ENCODE results near the gene GDNF. TPM values are rescaled to one million over a fixed set of nuclear protein-coding genes. Genes with fewer than 3 reads are reported as not detected.
"Not testable (repeated sequence)": the region's sequence is repeated elsewhere in the genome, so short reads cannot be mapped to it uniquely, and the experiment has no call there.

GDNF gene
- total RNA-seq, 1 experiment from 2014 or later: 1.7 TPM

- DNase-seq (ENCODE audit: low read depth): no peak
Observed at GRCh38 chr5:37816883-37817282, 23.0 kb downstream of the GDNF start.

DNA sequence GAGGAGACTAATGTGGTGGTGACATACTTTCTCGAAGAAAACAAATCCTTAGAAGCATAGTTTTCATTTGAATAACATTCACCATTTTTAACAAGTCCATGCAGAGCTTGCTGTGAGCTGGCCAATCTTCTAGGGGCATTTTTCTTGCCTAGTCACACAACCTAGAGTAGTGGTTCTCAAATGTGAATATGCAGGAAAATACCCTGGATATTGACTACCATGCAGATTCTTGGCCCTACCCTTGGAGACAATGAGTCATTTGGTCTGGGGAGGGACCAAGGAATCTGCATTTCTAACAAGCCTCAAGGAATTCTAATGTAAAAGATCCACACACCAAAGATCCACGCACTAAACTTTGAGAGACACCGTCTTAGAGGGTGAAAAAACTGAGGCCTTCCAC, 23.5 kb downstream of the GDNF start:
- DNase-seq (ENCODE audit: low read depth): no peak

GRCh38 chr5:37815913-37816312, 23.9 kb downstream of the GDNF start:
- no peak for DNase-seq (ENCODE audit: low read depth)

- DNase-seq (ENCODE audit: low read depth): peak; percentile 80
Observed at GRCh38 chr5:37814699-37815098, 25.1 kb downstream of the GDNF start.

GRCh38 chr5:37812365-37812764, 27.5 kb downstream of the GDNF start:
- DNase-seq (ENCODE audit: low read depth): no peak

- no peak for DNase-seq (ENCODE audit: low read depth)
Observed at GRCh38 chr5:37811866-37812265, 28.0 kb downstream of the GDNF start.

DNA sequence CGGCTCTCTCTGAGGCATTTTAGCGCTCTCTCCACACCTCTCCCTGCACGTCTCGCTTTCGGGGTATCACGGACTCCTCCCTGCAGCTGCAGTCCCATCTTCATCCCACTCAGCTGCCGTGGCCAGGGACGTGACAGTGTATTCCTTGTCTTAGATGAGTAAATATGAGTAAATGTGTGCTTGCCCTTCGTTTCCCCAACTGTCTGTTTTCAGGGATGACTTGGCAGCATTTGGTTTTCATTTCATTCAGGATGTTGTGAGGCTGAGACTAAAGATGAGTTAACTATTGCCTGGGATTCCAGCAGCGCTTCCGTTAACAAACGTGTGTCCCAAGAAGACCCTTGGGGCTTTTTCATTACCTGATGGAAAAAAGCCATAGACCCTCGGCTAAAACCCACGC, 29.5 kb downstream of the GDNF start:
- DNase-seq (ENCODE audit: low read depth): peak; percentile 35

- no peak for DNase-seq (ENCODE audit: low read depth)
Observed at GRCh38 chr5:37808945-37809344, 30.9 kb downstream of the GDNF start.

- no peak for DNase-seq (ENCODE audit: low read depth)
Observed at GRCh38 chr5:37807621-37808301, 32.1 kb downstream of the GDNF start.

DNA sequence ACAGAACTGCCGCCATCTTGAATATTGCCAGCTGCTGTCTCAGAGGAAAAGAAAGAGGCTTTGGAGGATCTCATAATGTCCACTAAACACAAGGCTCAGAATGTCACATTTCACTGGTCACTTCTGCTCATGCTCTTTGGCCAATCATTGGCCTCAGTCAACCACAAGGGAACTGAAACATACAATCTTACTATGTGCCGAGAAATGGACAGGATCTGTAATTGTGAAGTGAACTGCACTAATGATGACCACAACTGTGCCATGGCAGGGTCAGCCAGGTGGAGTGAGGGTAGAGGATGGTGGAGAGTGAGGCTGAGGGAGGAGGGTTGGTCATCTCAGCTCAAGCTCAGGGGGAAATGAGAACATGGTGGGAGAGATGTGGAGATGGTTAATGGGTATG, 32.8 kb downstream of the GDNF start:
- DNase-seq (ENCODE audit: low read depth): no peak

GRCh38 chr5:37806476-37806875, 33.4 kb downstream of the GDNF start:
- no peak for DNase-seq (ENCODE audit: low read depth)

DNA sequence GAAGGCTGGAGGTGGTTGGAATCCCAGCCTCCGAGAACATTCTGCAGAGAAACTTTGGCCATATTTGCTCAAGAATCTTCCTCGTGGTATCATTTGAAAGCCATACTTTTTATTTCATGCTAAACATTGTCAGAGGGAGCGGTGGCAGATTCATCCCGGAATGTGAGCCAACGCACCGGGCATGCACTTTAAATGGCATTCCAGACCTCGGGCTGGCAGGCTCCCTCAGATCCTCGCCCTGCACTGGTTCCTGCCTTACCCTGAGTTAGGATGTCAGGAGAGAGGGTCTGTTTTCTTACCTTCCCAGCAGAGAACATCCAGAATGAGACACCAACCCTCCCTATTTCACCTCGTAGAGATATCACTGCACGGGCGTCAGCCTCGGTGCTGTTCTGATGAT, 33.8 kb downstream of the GDNF start:
- DNase-seq (ENCODE audit: low read depth): no peak

GRCh38 chr5:37804401-37804800, 35.4 kb downstream of the GDNF start:
- DNase-seq (ENCODE audit: low read depth): no peak

DNA sequence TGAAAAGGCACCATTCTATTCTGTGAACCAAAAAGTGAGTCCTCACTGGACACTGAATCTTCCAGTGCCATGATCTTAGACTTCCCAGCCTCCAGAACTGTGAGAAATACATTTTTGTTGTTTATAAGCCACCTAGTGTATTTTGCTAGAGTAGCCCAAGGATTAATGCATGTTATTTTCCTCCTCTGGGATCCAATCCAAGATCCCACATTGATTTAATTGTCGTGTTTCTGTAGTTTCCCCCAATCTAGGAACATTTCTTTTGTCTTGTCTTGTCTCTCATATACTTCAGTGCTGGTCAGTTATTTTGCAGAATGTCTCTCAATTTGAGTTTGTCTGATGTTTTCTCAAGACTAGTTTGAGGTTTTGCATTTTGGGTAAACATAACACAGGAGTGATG, 36.4 kb downstream of the GDNF start:
- no peak for DNase-seq (ENCODE audit: low read depth)

DNA sequence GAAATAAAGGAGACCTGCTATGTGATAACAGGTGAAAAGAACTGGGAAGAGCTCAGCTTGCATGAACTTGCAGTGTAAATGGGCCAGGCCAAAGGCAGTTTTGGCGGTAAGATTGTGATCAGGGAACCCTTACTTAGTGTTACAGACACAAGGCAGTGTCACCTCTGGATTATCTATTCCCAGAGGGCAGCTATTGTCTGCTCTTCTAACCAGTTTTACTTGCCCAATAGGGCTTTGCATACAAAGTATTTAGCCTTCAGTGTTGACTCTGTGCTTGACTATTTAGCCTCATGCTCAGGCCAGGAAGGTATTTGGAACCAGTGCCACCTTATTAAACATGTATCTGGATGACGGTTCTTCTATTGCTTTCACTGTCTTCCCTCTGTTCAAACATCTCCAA, 38.3 kb downstream of the GDNF start:
- DNase-seq (ENCODE audit: low read depth): no peak

- DNase-seq (ENCODE audit: low read depth): no peak
Observed at GRCh38 chr5:37799865-37800421, 39.9 kb downstream of the GDNF start.

GRCh38 chr5:37796435-37796834, 43.4 kb downstream of the GDNF start:
- DNase-seq (ENCODE audit: low read depth): not testable (repeated sequence)

DNA sequence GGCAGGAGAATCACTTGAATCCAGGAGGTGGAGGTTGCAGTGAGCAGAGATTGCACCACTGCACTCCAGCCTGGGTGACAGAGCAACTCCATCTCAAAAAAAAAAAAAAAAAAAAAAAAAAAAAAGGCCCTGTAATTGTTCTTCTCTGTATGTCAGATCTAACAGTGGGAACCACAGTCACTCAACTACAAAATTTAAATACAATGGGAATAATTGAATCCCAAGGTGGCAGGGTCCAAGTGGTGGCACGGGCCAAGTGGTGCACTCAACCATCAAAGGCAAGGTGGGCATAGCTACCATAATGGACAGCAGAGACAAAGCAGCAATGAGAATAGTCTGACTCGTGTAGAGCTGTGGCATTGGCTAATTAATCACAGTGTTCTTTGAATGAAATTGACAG, 44.5 kb downstream of the GDNF start:
- not testable (repeated sequence) for DNase-seq (ENCODE audit: low read depth)

DNA sequence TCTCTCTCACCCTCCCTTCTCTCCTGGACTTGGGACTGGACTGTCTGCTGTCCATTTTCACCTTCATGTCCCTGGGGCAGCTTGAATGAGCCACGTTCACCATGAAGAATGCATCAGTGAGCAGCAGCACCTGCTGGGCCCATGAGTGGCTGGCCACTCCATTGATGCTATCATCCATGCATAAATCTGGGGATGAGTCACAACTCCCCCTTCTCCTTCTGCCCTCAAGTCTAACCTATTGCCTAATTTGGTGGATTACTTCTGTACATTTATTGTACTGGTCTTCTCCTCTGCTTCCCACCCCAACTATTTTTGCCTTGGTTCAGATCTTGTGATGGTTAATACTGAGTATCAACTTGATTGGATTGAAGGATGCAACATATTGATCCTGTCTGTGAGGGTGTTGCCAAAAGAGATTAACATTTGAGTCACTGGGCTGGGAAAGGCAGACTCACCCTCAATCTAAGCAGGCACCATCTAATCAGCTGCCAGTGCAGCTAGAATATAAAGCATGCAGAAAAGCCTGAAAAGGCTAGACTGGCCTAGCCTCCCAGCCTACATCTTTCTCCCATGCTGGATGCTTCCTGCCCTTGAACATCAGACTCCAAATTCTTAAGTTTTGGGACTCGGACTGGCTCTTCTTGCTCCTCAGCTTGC, 46.7 kb downstream of the GDNF start:
- DNase-seq (ENCODE audit: low read depth): peak; percentile 77

GRCh38 chr5:37791321-37791720, 48.5 kb downstream of the GDNF start:
- DNase-seq (ENCODE audit: low read depth): no peak

- DNase-seq (ENCODE audit: low read depth): no peak
Observed at GRCh38 chr5:37789991-37790390, 49.9 kb downstream of the GDNF start.

DNA sequence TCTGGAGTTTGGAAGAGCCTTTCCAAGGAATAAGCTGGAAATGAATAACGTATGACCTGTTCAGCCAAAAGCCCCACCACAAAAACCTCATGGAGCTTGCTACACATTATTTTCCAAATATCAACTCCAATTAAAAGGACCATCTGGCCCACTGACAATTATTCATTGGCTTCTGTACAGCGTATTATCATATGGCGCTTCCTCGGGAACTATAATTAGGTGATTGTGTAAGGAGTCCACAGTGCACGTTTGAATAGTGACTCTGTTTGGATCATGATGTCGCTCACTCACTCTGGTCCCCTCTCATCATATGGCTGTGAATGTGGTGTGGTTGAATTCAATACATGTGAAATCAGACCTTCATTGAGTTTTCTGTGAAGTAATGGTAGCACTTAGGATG, 52.1 kb downstream of the GDNF start:
- no peak for DNase-seq (ENCODE audit: low read depth)

DNA sequence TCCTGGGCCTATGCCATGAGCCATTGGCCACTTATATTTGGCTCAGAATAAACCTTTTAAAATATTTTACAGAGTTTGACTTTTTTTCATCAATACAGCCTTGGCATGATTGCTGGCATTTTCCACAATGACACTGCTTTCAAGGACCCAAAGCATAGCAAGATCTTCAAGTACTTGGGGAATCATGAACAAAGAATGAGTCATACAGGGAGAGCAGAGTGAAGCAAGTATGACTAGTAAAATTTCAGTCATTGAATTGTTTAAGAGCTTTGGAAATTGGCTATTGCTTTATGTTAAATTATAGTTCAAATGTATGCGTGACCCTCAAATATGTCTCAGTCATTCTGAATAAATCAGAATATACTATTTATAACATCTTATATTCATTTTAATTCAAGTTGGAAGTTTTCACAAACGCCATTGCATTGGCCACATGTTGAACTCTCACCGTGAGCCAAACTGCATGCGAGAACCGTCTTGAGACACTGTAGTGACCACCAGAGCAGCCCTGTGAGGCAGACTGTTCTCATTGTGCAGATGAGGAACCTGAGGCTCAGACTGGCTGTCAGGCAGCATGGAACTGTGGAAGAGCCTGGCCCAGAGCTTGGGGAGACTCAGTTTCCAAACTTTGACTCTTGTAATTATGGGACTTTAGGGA, 52.9 kb downstream of the GDNF start:
- peak; percentile 37 for DNase-seq (ENCODE audit: low read depth)

All from Daoy (cell line).